ENCODE measurements around the gene DLG1.

GRCh38 chr3:197212290-197212689 is 86.1 kb downstream of the DLG1 start:
- TF ChIP-seq, protein P1, sequence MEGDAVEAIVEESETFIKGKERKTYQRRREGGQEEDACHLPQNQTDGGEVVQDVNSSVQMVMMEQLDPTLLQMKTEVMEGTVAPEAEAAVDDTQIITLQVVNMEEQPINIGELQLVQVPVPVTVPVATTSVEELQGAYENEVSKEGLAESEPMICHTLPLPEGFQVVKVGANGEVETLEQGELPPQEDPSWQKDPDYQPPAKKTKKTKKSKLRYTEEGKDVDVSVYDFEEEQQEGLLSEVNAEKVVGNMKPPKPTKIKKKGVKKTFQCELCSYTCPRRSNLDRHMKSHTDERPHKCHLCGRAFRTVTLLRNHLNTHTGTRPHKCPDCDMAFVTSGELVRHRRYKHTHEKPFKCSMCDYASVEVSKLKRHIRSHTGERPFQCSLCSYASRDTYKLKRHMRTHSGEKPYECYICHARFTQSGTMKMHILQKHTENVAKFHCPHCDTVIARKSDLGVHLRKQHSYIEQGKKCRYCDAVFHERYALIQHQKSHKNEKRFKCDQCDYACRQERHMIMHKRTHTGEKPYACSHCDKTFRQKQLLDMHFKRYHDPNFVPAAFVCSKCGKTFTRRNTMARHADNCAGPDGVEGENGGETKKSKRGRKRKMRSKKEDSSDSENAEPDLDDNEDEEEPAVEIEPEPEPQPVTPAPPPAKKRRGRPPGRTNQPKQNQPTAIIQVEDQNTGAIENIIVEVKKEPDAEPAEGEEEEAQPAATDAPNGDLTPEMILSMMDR (IDR thresholded peaks at IDR 0.05), result no peak
- TF ChIP-seq POLR2AphosphoS5 (IDR thresholded peaks at IDR 0.05; ENCODE audit: insufficient read depth in 1 of 2, low read depth in 1 of 2), result no peak
